ENCODE results near the gene LGALS13.

The LGALS13 gene

GRCh38 chr19:39623946-39624345, 21.6 kb downstream of the LGALS13 start:
- no peak for DNase-seq

- peak in 1 of 3 experiments; percentile 2 for DNase-seq
Measured at GRCh38 chr19:39627631-39628030, 25.3 kb downstream of the LGALS13 start.

GRCh38 chr19:39631178-39631577, 28.9 kb downstream of the LGALS13 start:
- DNase-seq = no peak

GRCh38 chr19:39631626-39632025, 29.3 kb downstream of the LGALS13 start:
- no peak for DNase-seq

- DNase-seq = no peak
Measured at GRCh38 chr19:39637891-39638290, 35.6 kb downstream of the LGALS13 start.

GRCh38 chr19:39641773-39642172, 39.4 kb downstream of the LGALS13 start:
- DNase-seq = no peak

GRCh38 chr19:39643591-39643990, 41.3 kb downstream of the LGALS13 start:
- no peak for DNase-seq

GRCh38 chr19:39645800-39646411, 43.6 kb downstream of the LGALS13 start:
- no peak for DNase-seq

- DNase-seq = no peak
Measured at GRCh38 chr19:39647918-39648317, 45.6 kb downstream of the LGALS13 start.

GRCh38 chr19:39655613-39656012, 53.3 kb downstream of the LGALS13 start, which contains the start of gene LGALS16:
LGALS16 (plus strand) TSS chr19:39655913; CDS start chr19:39655962, 49 bp downstream.
- no peak for DNase-seq

All from NCI-H1417 (cell line).